Natural killer cell (primary cell): ENCODE results near the gene ABCA3. TPM values are rescaled to one million over a fixed set of nuclear protein-coding genes. Genes with fewer than 3 reads are reported as not detected.

ENCODE experiments used
- ATAC-seq, 3 donors: fragments of 150-1000 bp in 2 of 3; fragments of 200-7000 bp in 1 of 3; cut with Tn5 transposase; 1 replicate in 1 of 3; 2 replicates in 2 of 3; pipeline ENCODE4 v1.10.0; 2021; ENCODE audit warnings: mild to moderate bottlenecking in 2 of 3, moderate library complexity in 2 of 3
- DNase-seq, 2 donors: peaks; one replicate each; pipeline versions ENCODE4 v3.0.0 to v3.0.0-alpha.2; 2013 to 2021; ENCODE audit warnings: mixed read lengths in 1 of 2
- H3K27ac ChIP-seq: one replicate; pipeline ENCODE4 v1.5.1; 2013; ENCODE audit warnings: mild to moderate bottlenecking, low read length
- H3K27me3 ChIP-seq: one replicate; pipeline ENCODE4 v1.6.1; 2013; ENCODE audit warnings: low read length; ENCODE audit not compliant: control insufficient read depth, insufficient read depth
- H3K36me3 ChIP-seq: one replicate; pipeline ENCODE4 v1.6.1; 2013; ENCODE audit warnings: low read length; ENCODE audit not compliant: control insufficient read depth, insufficient read depth
- H3K4me1 ChIP-seq: one replicate; pipeline ENCODE4 v1.6.1; 2013; ENCODE audit warnings: low read length; ENCODE audit not compliant: control insufficient read depth, insufficient read depth
- H3K4me3 ChIP-seq: one replicate; pipeline ENCODE4 v1.5.1; 2013; ENCODE audit warnings: low read length
- H3K9me3 ChIP-seq: one replicate; pipeline ENCODE4 v1.6.1; 2013; ENCODE audit warnings: low read length; ENCODE audit not compliant: control insufficient read depth, insufficient read depth
- H3K27ac Mint-ChIP-seq, 2 donors: one replicate each; pipeline ENCODE4 v1.8.0; 2022; ENCODE audit warnings: mild to moderate bottlenecking in 2 of 2, mixed read lengths in 2 of 2, moderate library complexity in 1 of 2
- H3K27me3 Mint-ChIP-seq, 2 donors: one replicate each; pipeline ENCODE4 v1.8.0; 2022; ENCODE audit warnings: low read depth in 2 of 2, mixed read lengths in 2 of 2
- H3K36me3 Mint-ChIP-seq: one replicate; pipeline ENCODE4 v1.8.0; 2022; ENCODE audit warnings: mixed read lengths
- H3K4me1 Mint-ChIP-seq, 2 donors: one replicate each; pipeline ENCODE4 v1.8.0; 2022; ENCODE audit warnings: mixed read lengths in 2 of 2
- H3K4me3 Mint-ChIP-seq: one replicate; pipeline ENCODE4 v1.8.0; 2022; ENCODE audit warnings: mild to moderate bottlenecking, moderate library complexity, mixed read lengths
- H3K9me3 Mint-ChIP-seq, 2 donors: one replicate each; pipeline ENCODE4 v1.8.0; 2022; ENCODE audit warnings: mixed read lengths in 2 of 2
- WGBS: methylation state at CpG from one replicate; pipeline ENCODE4 v1.1.7; 2013; ENCODE audit warnings: missing lambda C conversion rate; ENCODE audit not compliant: insufficient coverage; 5-methylcytosine and 5-hydroxymethylcytosine counted together
- intact Hi-C: fragments of 100-400 bp; cut with micrococcal nuclease; formaldehyde crosslinking; loops from one replicate; pipeline ENCODE4 v1.14.2; 2022
- total RNA-seq, 4 donors: library from RNA; stranded (reverse); fragments of 120-200 nt in 1 of 4; gene quantifications; one replicate each; pipeline versions ENCODE4 v1.2.3 to v1.2.4, GENCODE V29; 2013 to 2022
- TF ChIP-seq, protein P1 (sequence below): fragments of 200-600 bp; IDR thresholded peaks from one replicate; pipeline ENCODE4 v1.8.0; 2022; ENCODE audit warnings: antibody characterized with exemption

The ABCA3 gene
- total RNA-seq, 3 donors from 2014 or later (not counting 1 experiment from before 2014, with no cell fraction given): 12.2 to 17.5 (median 16.6) TPM

DNA sequence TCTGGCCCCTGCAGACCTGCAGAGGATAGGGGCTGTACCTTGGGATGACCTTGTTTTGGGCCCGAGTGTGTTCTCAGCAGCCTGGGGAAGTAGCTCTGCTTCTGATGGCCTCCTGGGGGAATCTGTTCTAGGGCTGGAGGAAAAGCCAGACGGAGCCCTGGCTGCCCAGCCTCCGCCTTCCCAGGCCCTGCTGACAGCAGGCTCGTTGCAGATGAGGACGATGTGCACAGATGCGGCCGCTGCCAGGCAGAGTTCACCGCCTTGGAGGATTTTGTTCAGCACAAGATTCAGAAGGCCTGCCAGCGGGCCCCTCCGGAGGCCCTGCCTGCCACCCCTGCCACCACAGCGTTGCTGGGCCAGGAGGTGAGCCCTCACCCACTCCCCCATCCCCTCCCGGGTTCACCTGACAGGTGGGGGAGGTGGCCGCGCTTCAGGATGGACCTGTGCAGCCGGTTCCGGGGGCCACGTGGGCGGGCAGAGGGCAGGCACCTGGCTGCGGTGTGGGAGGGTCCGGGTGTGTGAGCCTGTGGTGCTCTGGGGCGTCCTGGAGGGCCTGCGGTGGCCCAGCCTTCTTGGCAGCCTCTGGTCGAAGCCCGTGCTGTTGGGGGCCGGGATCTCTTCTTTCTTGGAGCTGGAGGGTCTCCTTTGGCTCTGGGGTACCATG lies 112.2 kb downstream of the ABCA3 start:
- Histone ChIP-seq H3K4me3 (no peak overlapping the region), H3K27me3 (no peaks in the 10 kb centered on the region), H3K9me3 (no peaks in the 10 kb centered on the region), H3K36me3 (peaks cover 49% of the 10 kb centered on the region), H3K4me1 (peaks cover 16% of the 10 kb centered on the region), H3K27ac (no peak overlapping the region)
- H3K4me1 Mint-ChIP-seq: peaks cover 0 to 20% of the 10 kb centered on the region in 2 donors
- TF ChIP-seq, protein P1, sequence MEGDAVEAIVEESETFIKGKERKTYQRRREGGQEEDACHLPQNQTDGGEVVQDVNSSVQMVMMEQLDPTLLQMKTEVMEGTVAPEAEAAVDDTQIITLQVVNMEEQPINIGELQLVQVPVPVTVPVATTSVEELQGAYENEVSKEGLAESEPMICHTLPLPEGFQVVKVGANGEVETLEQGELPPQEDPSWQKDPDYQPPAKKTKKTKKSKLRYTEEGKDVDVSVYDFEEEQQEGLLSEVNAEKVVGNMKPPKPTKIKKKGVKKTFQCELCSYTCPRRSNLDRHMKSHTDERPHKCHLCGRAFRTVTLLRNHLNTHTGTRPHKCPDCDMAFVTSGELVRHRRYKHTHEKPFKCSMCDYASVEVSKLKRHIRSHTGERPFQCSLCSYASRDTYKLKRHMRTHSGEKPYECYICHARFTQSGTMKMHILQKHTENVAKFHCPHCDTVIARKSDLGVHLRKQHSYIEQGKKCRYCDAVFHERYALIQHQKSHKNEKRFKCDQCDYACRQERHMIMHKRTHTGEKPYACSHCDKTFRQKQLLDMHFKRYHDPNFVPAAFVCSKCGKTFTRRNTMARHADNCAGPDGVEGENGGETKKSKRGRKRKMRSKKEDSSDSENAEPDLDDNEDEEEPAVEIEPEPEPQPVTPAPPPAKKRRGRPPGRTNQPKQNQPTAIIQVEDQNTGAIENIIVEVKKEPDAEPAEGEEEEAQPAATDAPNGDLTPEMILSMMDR: no peak
- H3K27ac Mint-ChIP-seq: no peak overlapping the region
- no peak for ATAC-seq
- H3K4me3 Mint-ChIP-seq: no peak overlapping the region
- WGBS: 96% methylated on average over 25 of the region's 25 CpGs
- no peaks in the 10 kb centered on the region for H3K27me3 Mint-ChIP-seq
- no peaks in the 10 kb centered on the region for H3K36me3 Mint-ChIP-seq
- intact Hi-C loops: no loop called here
- no peak for DNase-seq
- H3K9me3 Mint-ChIP-seq: no peaks in the 10 kb centered on the region

DNA sequence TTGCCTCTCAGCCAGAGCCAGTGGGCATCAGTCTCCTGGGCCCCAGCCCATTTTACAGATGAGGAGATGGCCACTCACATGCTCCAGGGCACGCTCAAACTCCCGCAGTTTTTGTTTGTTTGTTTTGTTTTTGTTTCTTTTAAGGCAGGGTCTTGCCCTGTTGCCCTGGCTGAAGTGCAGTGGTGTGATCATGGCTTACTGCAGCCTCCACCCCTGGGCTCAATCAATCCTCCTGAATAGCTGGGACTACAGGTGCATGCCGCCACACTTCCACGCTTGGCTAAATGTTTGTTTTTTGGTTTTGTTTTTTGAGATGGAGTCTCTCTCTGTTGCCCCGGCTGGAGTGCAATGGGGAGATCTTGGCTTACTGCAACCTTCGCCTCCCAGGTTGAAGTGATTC lies 113.6 kb downstream of the ABCA3 start:
- Histone ChIP-seq H3K4me3 (no peak overlapping the region), H3K27ac (no peak overlapping the region), H3K4me1 (peaks cover 22% of the 10 kb centered on the region), H3K9me3 (no peaks in the 10 kb centered on the region), H3K36me3 (peaks cover 36% of the 10 kb centered on the region), H3K27me3 (no peaks in the 10 kb centered on the region)
- WGBS: 97% methylated on average over 6 of the region's 6 CpGs
- intact Hi-C loops: no loop called here
- Mint-ChIP-seq H3K27me3 (no peaks in the 10 kb centered on the region), H3K27ac (no peak overlapping the region), H3K9me3 (no peaks in the 10 kb centered on the region), H3K4me3 (no peak overlapping the region), H3K36me3 (no peaks in the 10 kb centered on the region), H3K4me1 (peaks cover 0 to 24% of the 10 kb centered on the region in 2 donors)
- TF ChIP-seq, protein P1: no peak
- ATAC-seq: no peak
- DNase-seq: no peak

DNA sequence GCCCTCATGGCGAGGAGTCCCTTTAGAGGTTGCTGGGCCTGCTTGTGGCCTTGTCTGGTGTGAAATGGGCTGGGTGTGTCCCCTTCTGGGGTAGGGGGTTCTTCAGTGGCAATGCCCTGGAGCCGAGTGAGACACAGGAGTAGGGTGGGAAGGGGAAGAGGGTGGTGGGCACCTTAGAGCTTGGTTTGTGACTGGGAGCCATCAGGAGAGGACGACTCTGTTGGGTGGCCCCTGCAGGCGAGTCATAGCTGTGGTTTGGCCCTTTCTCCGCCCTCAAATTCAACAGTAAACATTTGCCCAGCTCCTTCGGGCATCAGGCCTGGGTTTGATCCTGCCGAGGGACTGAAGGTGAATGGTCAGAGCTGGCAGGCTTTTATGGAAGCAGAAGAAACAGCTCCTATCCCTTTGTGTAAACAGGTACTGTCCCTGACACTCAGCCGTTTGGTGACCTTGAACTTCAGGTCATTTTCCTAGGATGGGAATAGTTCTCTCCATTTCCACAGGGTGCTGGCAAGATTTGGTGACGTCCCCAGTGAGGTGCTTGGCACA lies 114.2 kb downstream of the ABCA3 start:
- Histone ChIP-seq H3K4me1 (peaks cover 22% of the 10 kb centered on the region), H3K36me3 (peaks cover 31% of the 10 kb centered on the region), H3K27me3 (no peaks in the 10 kb centered on the region), H3K27ac (no peak overlapping the region), H3K4me3 (no peak overlapping the region), H3K9me3 (no peaks in the 10 kb centered on the region)
- TF ChIP-seq, protein P1: no peak
- Mint-ChIP-seq H3K36me3 (no peaks in the 10 kb centered on the region), H3K9me3 (no peaks in the 10 kb centered on the region), H3K4me3 (peak overlapping the region; percentile 35), H3K27ac (no peak overlapping the region), H3K27me3 (no peaks in the 10 kb centered on the region), H3K4me1 (peaks cover 0 to 24% of the 10 kb centered on the region in 2 donors)
- WGBS: 77% methylated on average over 9 of the region's 9 CpGs
- intact Hi-C loops: no loop called here
- no peak for ATAC-seq
- DNase-seq: no peak

Other genes with a start within 250 kb of the ABCA3 start
- 100 to 1,000 TPM in 1 of 3 donors, 10 to 100 TPM in 2; 87.0 to 105 (median 99.1) TPM for gene PKD1, start 204.8 kb downstream of the ABCA3 start, total RNA-seq
- gene RAB26, start 192.1 kb downstream of the ABCA3 start, total RNA-seq: under 1 TPM in 2 of 3 donors, not detected in 1; 0.27 to 0.28 TPM
- 10 to 100 TPM; 29.3 to 39.1 (median 37.3) TPM for gene TRAF7, start 184.9 kb downstream of the ABCA3 start, total RNA-seq
- not detected for gene CASKIN1, start 144.1 kb downstream of the ABCA3 start, total RNA-seq
- gene MLST8, start 135.3 kb downstream of the ABCA3 start, total RNA-seq: 10 to 100 TPM; 19.7 to 30.2 (median 27.8) TPM
- 1 to 10 TPM; 3.2 to 5.2 (median 3.6) TPM for gene BRICD5, start 129.9 kb downstream of the ABCA3 start, total RNA-seq
- gene PGP, start 125.9 kb downstream of the ABCA3 start, total RNA-seq: 10 to 100 TPM in 2 of 3 donors, 1 to 10 TPM in 1; 9.7 to 12.8 (median 12.4) TPM
- gene E4F1, start 117.1 kb downstream of the ABCA3 start, total RNA-seq: 10 to 100 TPM; 43.6 to 45.7 (median 45.7) TPM
- 1 to 10 TPM in 1 of 3 donors, under 1 TPM in 2; 0.19 to 1.4 (median 0.77) TPM for gene DNASE1L2, start 104.3 kb downstream of the ABCA3 start, total RNA-seq
- 10 to 100 TPM; 14.6 to 19.2 (median 19.0) TPM for gene ECI1, start 89.1 kb downstream of the ABCA3 start, total RNA-seq
- 100 to 1,000 TPM; 269 to 284 (median 273) TPM for gene RNPS1, start 72.6 kb downstream of the ABCA3 start, total RNA-seq
- 10 to 100 TPM in 1 of 3 donors, 1 to 10 TPM in 2; 7.5 to 14.2 (median 8.4) TPM for gene CCNF, start 88.7 kb upstream of the ABCA3 start, total RNA-seq
- gene TEDC2, start 119.4 kb upstream of the ABCA3 start, total RNA-seq: 1 to 10 TPM in 1 of 3 donors, under 1 TPM in 2; 0.47 to 2.2 (median 0.55) TPM
- gene NTN3, start 130.6 kb upstream of the ABCA3 start, total RNA-seq: not detected
- gene TBC1D24, start 134.4 kb upstream of the ABCA3 start, total RNA-seq: 10 to 100 TPM in 2 of 3 donors, 1 to 10 TPM in 1; 7.2 to 13.0 (median 10.9) TPM
- gene ATP6V0C, start 173.2 kb upstream of the ABCA3 start, total RNA-seq: 100 to 1,000 TPM; 183 to 242 (median 217) TPM
- gene AMDHD2, start 179.6 kb upstream of the ABCA3 start, total RNA-seq: 100 to 1,000 TPM; 129 to 162 (median 144) TPM
- under 1 TPM; 0.28 to 0.56 (median 0.45) TPM for gene CEMP1, start 190.7 kb upstream of the ABCA3 start, total RNA-seq
- 10 to 100 TPM; 63.1 to 80.7 (median 73.5) TPM for gene PDPK1, start 197.3 kb upstream of the ABCA3 start, total RNA-seq